BJ (cell line): Measurements from ENCODE around the gene ROR1. TPM values are rescaled to one million over a fixed set of nuclear protein-coding genes. Genes with fewer than 3 reads are reported as not detected.

Experiments
- CTCF ChIA-PET: fragments of 350-600 bp; formaldehyde crosslinking; extraction: SDS; loops from one replicate; lab custom pipeline; 2021; ENCODE audit warnings: antibody characterized with exemption, inconsistent platforms; lab: Yijun Ruan, JAX
- POLR2A ChIA-PET: fragments of 300-600 bp; sonication (Branson Sonifier 250); formaldehyde crosslinking; extraction: SDS; loops from one replicate; lab custom pipeline; 2021; ENCODE audit warnings: antibody characterized with exemption; lab: Charles Lee
- DNase-seq: peaks from one replicate; pipeline ENCODE4 v3.0.0-alpha.2; 2011; ENCODE audit warnings: low read depth
- H3K27me3 ChIP-seq: 2 replicates; pipeline ENCODE4 v1.6.0; 2011; ENCODE audit warnings: low read length; ENCODE audit not compliant: control insufficient read depth, insufficient read depth
- H3K36me3 ChIP-seq: 2 replicates; pipeline ENCODE4 v1.5.1; 2011; ENCODE audit warnings: low read length; ENCODE audit not compliant: control insufficient read depth, insufficient read depth
- H3K4me3 ChIP-seq: 2 replicates; pipeline ENCODE4 v1.5.1; 2011; ENCODE audit warnings: low read depth, mild to moderate bottlenecking, control low read depth, low read length
- polyA plus RNA-seq: library from polyadenylated mRNA; depleted of rRNA; stranded (reverse); fragments of >200 nt; gene quantifications from 2 replicates; pipeline ENCODE4 v1.2.3, GENCODE V29; 2011
- TF ChIP-seq, protein P1 (sequence below): IDR thresholded peaks from 2 replicates; pipeline ENCODE4 v1.5.1; 2011; ENCODE audit warnings: low read depth, mild to moderate bottlenecking, control low read depth, inconsistent platforms, low read length, moderate library complexity; ENCODE audit not compliant: insufficient read depth

The ROR1 gene
- polyA plus RNA-seq, 1 experiment, result 4.6 TPM

DNA sequence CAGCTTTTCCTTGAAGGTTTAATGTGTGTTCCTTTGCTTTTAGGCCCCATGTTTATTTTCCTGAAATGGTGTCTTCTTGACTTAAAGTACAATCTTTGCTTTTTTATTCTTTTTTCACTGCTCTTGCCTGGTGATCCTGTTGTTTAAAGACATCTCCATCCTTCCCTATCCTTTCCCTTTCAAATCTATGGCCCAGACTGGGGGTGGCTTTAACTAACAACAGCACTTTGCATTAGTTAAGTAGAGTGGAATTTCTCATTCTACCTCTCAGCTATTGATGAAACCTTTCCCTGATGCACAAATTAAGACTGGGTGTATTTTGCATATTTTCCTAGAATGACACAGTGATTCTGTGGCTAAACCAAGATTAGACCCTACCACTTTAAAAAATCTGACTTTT, 84.3 kb downstream of the ROR1 start:
- POLR2A ChIA-PET, result no interaction called here
- TF ChIP-seq, protein P1, sequence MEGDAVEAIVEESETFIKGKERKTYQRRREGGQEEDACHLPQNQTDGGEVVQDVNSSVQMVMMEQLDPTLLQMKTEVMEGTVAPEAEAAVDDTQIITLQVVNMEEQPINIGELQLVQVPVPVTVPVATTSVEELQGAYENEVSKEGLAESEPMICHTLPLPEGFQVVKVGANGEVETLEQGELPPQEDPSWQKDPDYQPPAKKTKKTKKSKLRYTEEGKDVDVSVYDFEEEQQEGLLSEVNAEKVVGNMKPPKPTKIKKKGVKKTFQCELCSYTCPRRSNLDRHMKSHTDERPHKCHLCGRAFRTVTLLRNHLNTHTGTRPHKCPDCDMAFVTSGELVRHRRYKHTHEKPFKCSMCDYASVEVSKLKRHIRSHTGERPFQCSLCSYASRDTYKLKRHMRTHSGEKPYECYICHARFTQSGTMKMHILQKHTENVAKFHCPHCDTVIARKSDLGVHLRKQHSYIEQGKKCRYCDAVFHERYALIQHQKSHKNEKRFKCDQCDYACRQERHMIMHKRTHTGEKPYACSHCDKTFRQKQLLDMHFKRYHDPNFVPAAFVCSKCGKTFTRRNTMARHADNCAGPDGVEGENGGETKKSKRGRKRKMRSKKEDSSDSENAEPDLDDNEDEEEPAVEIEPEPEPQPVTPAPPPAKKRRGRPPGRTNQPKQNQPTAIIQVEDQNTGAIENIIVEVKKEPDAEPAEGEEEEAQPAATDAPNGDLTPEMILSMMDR, result no peak
- Histone ChIP-seq H3K27me3 (no peaks in the 10 kb centered on the region), H3K36me3 (no peaks in the 10 kb centered on the region), H3K4me3 (no peak overlapping the region)
- CTCF ChIA-PET, result interaction anchor here (1.6 kb wide), 1 partner anchor 9 kb away, joined by 3 read pairs; no protein-coding TSS in a partner anchor
- DNase-seq, result no peak

DNA sequence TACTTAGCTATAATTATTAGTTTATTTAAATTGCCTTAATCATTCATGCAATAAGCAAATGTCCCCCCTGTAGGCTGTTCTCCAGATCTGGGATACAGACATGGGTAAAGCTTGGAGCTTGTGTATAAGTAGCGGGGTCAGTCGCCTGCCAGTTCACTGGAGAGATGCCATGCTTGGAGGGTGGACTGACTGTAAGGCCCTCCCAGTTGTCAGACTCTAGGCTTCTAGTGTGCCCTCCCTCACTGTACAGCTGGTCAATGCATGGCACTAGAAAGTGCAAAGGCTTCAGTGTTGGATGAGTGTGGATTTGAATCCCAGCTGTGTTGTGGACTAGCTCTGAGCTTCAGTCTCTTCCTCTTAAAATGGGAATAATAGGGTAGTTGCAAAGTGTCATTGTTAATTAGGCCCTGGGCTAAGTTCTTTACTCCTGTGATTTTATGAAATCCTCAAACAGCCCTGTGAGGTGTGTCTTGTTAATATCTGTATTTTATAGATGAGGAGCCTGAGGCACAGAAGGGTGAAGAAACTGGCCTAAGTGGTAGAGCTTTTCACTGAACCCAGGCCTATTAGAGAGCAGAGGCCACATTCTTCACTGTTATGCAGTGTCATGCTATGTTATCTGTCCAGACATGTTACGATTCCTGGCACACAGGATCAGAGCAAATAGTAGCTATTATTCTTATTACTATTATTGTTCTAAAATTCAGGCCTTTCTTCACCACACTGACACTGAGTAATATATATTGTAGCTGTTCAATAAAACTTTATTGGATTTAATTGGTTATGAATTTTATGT, 85.9 kb downstream of the ROR1 start:
- no peak for DNase-seq
- TF ChIP-seq, protein P1, result no peak
- Histone ChIP-seq H3K4me3 (no peak overlapping the region), H3K27me3 (no peaks in the 10 kb centered on the region), H3K36me3 (no peaks in the 10 kb centered on the region)
- ChIA-PET POLR2A (no interaction called here), CTCF (interaction anchor here (1.0 to 1.5 kb wide), 2 partner anchors 10 to 15 kb away, joined by 5 to 6 read pairs; no protein-coding TSS in a partner anchor)

DNA sequence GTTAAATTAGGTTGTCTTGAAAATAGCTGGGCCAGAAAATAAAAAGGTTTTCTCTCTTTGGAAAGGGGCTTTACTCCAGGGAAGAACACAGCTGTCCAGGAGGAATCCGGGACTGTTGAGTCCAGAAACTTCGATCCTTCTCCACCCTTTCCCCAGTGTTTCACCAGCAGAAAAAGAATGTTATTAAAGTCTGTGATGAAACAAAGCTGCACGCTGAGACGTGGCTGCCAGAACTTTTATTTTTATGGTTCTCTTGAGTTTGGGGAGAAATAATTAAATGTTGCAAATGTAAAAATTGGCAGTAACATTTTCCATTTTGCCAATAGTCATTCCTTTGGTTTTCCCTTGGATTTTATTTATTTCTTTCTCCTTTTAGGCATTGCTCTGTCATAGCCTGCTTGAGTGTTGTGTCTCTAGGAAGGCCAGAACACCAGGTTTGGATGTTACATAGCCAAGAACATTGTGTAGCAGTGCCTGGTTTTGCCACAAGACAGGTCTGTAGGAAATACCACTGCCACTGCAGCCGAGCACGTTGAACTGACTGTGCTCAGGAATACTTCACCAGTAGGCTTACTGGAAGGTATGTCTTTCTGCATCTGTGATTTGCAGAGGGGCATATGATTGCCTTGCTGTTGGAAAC, 87.4 kb downstream of the ROR1 start:
- POLR2A ChIA-PET, result no interaction called here
- TF ChIP-seq, protein P1, result no peak
- CTCF ChIA-PET, result interaction anchor here (0.8 kb wide), 1 partner anchor 10 kb away, joined by 3 read pairs; no protein-coding TSS in a partner anchor
- Histone ChIP-seq H3K36me3 (no peaks in the 10 kb centered on the region), H3K27me3 (no peaks in the 10 kb centered on the region), H3K4me3 (no peak overlapping the region)
- no peak for DNase-seq

DNA sequence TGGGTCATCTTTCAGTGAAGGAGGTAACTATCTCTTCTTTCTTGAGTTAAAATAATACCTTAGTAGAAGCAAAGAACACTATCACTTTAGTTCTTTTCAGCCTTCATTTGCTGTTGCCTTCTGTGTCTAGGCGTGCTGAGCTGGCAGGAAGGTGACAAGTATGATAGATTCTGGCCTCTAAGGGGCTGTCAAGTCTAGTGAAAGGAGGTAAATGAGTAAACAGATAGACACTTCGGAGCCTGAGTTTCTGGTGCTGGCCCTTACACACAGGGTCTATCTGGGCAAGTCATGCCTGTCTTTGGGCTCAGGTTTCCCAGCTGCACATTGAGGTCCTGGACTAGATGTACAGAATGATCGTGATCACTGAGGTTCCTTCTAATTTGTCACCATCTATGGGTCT, 89.3 kb downstream of the ROR1 start:
- TF ChIP-seq, protein P1, result no peak
- ChIA-PET CTCF (interaction anchor here (1.2 to 2.1 kb wide), 2 partner anchors 10 to 17 kb away, joined by 3 to 4 read pairs; no protein-coding TSS in a partner anchor), POLR2A (no interaction called here)
- Histone ChIP-seq H3K4me3 (no peak overlapping the region), H3K36me3 (no peaks in the 10 kb centered on the region), H3K27me3 (no peaks in the 10 kb centered on the region)
- no peak for DNase-seq

DNA sequence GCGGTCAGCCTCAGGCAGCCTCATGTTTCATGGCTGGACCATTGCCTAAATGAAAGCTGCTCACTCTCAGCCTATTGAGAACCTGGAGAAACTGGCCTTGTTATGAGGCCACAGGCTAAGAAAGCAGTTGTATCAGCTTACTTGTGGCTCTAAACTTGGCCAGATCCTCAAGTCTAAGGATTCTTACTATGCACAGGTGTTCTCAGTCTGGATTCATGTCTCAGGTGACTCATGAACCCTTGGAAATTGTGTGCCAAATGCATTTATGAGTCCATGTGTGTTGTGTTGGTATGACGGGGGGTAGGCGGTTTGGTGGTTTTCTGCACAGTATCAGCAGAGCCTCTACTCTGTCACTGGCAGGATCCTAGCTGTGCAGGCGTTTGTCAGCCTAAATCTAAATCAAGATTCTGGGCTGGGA, 90.4 kb downstream of the ROR1 start:
- CTCF ChIA-PET, result interaction anchor here (1.1 to 2.1 kb wide), 5 partner anchors 8 to 274 kb away, joined by 3 to 6 read pairs (median 4); no protein-coding TSS in a partner anchor

More for the DNA sequence above, 90.4 kb downstream of the ROR1 start:
- H3K36me3 ChIP-seq, result no peaks in the 10 kb centered on the region
- POLR2A ChIA-PET, result interaction anchor here (0.6 kb wide), 1 partner anchor 51 kb away, joined by 4 read pairs; no protein-coding TSS in a partner anchor
- TF ChIP-seq, protein P1, result no peak
- H3K27me3 ChIP-seq, result no peaks in the 10 kb centered on the region
- no peak for DNase-seq
- no peak overlapping the region for H3K4me3 ChIP-seq
